ENCODE measurements around the gene UBE3A.

DNA sequence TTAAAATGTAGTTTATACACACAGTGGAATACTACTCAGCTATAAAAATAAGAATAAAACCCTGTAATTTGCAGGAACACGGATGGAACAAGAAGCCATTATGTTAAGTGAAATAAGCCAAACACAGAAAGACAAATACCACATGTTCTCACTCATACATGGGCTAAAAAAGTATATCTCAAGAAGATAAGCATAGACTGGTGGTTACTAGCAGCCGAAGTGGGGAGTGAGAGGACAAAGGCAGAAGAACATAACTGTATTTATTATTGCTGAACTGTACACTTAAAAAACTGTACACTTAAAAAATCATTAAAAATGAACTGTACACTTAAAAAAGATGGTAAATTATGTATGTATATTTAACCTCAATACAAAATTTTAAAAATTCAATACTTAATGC, 11.0 kb downstream of the UBE3A start:
- TF ChIP-seq, protein P1, sequence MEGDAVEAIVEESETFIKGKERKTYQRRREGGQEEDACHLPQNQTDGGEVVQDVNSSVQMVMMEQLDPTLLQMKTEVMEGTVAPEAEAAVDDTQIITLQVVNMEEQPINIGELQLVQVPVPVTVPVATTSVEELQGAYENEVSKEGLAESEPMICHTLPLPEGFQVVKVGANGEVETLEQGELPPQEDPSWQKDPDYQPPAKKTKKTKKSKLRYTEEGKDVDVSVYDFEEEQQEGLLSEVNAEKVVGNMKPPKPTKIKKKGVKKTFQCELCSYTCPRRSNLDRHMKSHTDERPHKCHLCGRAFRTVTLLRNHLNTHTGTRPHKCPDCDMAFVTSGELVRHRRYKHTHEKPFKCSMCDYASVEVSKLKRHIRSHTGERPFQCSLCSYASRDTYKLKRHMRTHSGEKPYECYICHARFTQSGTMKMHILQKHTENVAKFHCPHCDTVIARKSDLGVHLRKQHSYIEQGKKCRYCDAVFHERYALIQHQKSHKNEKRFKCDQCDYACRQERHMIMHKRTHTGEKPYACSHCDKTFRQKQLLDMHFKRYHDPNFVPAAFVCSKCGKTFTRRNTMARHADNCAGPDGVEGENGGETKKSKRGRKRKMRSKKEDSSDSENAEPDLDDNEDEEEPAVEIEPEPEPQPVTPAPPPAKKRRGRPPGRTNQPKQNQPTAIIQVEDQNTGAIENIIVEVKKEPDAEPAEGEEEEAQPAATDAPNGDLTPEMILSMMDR (IDR thresholded peaks at IDR 0.05) = no peak
- no peak for TF ChIP-seq POLR2A (IDR thresholded peaks at IDR 0.05)
